Left forelimb (tissue), 1 donor: ENCODE data around the gene HSPA8.

Experiments used
- DNase-seq: peaks from one replicate; pipeline ENCODE4 v3.0.0-alpha.2; 2018; ENCODE audit warnings: low spot score

The HSPA8 gene

GRCh38 chr11:123047266-123047946, 14.5 kb downstream of the HSPA8 start:
- DNase-seq: no peak

GRCh38 chr11:123046473-123047259, 15.3 kb downstream of the HSPA8 start:
- DNase-seq: no peak

GRCh38 chr11:123045101-123045500, 16.8 kb downstream of the HSPA8 start:
- DNase-seq: no peak

DNA sequence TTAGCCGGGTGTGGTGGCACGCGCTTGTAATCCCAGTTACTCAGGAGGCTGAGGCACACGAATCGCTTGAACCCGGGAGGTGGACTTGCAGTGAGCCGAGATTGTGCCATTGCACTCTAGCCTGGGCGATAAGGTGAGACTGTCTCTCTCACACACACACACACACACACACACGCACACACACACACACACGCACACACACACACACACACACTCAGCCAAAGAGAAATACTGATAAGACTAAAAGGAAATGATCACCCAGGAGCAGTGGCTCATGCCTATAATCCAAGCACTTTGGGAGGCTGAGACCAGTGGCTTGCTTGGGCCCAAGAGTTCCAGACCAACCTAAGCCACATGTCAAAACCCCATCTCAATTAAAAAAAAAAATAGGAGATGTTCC, 20.8 kb downstream of the HSPA8 start:
- no peak for DNase-seq

DNA sequence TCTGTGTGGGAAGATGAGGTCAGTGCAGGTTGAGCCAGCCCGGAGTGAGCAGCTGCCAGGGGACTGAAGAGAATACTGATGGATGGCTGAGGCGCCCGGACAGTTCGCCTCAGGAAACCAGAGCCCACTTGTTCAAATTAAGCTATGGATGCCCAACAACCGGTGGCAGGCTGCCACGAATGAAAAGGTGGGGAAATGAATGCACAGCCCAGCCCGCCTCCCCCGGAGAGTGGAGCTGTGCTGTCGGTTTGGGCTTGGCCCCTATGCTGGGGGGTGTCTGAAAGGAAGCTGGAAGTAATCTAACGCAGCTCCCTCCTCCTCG, 21.9 kb downstream of the HSPA8 start:
- no peak for DNase-seq

DNA sequence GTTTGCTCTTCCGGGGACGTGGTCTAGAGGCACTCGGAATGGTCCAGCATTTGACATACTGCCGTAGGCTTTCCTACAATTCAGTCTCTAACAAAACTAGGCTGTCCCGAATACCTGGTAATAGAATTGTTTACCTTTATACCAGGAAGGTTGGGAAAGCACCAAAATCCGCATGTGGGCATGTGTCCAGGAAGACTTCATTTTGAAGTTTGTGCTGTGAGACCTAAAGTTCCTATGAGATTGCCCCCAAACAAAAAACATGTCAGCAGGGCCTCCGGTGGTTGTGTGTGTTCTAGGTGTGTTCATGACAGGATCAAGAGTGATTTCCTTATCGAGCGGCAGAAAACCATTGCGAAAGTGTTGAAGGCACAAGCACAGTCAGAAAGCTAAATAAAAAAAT, 26.1 kb downstream of the HSPA8 start:
- DNase-seq: no peak

DNA sequence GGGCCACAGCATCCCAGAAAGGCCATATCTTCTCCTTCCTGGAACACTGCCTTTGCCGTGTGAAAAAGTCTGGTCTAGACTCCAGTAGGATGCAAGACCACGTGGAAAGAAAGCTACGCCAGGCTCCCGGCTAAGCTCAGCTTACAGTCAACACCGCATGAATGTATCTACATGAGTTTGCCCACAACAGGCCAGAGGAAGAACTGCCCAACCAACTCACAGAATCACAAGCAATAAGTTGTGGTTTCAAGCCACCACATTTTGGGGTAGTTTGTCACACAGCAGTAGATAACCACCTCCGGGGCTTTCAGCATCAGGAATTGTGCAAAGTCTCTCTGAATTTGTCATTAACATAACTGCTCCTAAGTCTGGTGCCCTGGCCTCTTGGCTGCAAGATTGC, 27.3 kb downstream of the HSPA8 start:
- no peak for DNase-seq

DNA sequence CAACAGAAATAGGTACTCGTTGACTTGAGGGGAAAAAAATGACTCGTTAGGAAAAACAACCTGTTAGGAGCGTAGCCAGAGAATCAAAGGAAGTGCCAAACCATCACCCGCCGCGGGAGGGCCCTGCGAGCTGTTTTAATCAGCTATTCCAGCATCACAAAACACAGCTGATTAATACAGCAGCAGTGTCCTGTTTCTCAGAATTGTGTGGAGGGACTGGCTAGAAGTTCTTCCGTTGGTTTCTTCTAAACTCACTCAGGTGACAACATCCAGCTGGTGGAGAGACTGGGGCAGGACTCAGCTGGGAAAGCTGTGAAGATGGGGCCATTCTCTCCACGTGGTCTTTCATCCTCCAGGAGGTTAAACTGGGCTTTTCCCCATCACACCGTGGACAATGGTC, 28.0 kb downstream of the HSPA8 start:
- DNase-seq: no peak

GRCh38 chr11:123030517-123030916, 31.4 kb downstream of the HSPA8 start:
- DNase-seq: no peak

- DNase-seq: no peak
Measured at GRCh38 chr11:123020968-123021367, 41.0 kb downstream of the HSPA8 start.

DNA sequence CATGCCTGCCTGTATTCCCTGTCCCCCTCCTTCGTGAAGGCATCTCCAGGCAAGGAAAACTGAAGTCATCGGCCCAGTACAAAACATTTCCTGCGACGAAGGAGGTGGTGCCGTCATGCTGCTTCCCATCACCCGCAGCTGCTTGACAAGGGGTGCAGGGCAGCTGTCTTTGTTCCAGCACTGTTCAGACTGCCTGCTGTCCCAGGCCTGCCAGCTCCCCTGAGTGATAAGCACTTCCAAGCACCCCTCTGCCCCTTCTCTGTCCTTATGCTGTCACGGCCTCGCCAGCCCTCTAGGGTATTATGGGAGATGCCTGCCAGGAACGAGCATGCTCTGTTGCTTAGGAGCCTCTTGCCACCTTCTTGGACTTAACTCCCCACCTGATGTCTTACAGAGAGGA, 43.2 kb downstream of the HSPA8 start:
- no peak for DNase-seq

- no peak for DNase-seq
Measured at GRCh38 chr11:123011510-123011909, 50.4 kb downstream of the HSPA8 start.
